Right lobe of liver (tissue), 6 donors: Measurements from ENCODE around the gene LCOR. TPM values are rescaled to one million over a fixed set of nuclear protein-coding genes. Genes with fewer than 3 reads are reported as not detected.

Source experiments
- ATAC-seq, 4 donors: fragments of 200-7000 bp; cut with Tn5 transposase; one replicate each; pipeline ENCODE4 v1.9.1; 2020; ENCODE audit warnings: mild to moderate bottlenecking in 4 of 4, moderate library complexity in 4 of 4
- DNase-seq, 3 donors: peaks; one replicate each; pipeline ENCODE4 v3.0.0-alpha.2; 2020
- H3K27ac ChIP-seq, 3 donors: fragments of 200-600 bp; one replicate each; pipeline ENCODE4 v1.8.0; 2022
- H3K27me3 ChIP-seq, 2 donors: fragments of 200-600 bp; one replicate each; pipeline ENCODE4 v1.8.0; 2022
- H3K36me3 ChIP-seq, 4 donors: fragments of 200-600 bp; sonication (generic) in 1 of 4; one replicate each; pipeline versions ENCODE4 v1.5.1 to v1.8.0; 2017 to 2022; ENCODE audit warnings: control low read depth in 1 of 4
- H3K4me1 ChIP-seq, 4 donors: fragments of 200-600 bp; sonication (generic) in 1 of 4; one replicate each; pipeline versions ENCODE4 v1.5.1 to v1.8.0; 2017 to 2022; ENCODE audit warnings: control low read depth in 1 of 4
- H3K4me3 ChIP-seq, 3 donors: fragments of 200-600 bp; one replicate each; pipeline ENCODE4 v1.8.0; 2022
- H3K9me3 ChIP-seq, 4 donors: fragments of 200-600 bp; sonication (generic) in 1 of 4; one replicate each; pipeline versions ENCODE4 v1.5.1 to v1.8.0; 2017 to 2022; ENCODE audit warnings: control low read depth in 1 of 4
- POLR2A ChIP-seq: fragments of 450-650 bp; IDR thresholded peaks from one replicate; pipeline ENCODE4 v1.6.1; 2017; ENCODE audit warnings: antibody characterized with exemption, mild to moderate bottlenecking
- WGBS: methylation state at CpG from one replicate; pipeline ENCODE4 v1.1.6; 2018; ENCODE audit warnings: low coverage, low lambda C conversion rate; ENCODE audit not compliant: insufficient coverage; ENCODE audit errors: missing lambda C conversion rate; 5-methylcytosine and 5-hydroxymethylcytosine counted together
- intact Hi-C, 2 donors: fragments of 100-400 bp; cut with DNase I; formaldehyde crosslinking; loops; one replicate each; pipeline versions ENCODE4 v1.11.2 to v1.14.1; 2022
- total RNA-seq, 6 experiments: library from RNA; depleted of rRNA in 2 of 6; stranded (reverse); fragments of >200 nt in 2 of 6; fragmentation: NEBNext Ultra II Directional in 3 of 6; extraction: Animal tissue kit (Norgen Biotek cat#: 25700) in 3 of 6; gene quantifications; one replicate each; pipeline versions ENCODE4 v1.1.0 to v1.2.4, GENCODE V29; 2016 to 2023
- TF ChIP-seq, protein P1 (sequence below), 4 donors: fragments of 200-600 bp in 3 of 4; fragments of 450-650 bp in 1 of 4; IDR thresholded peaks; one replicate each; pipeline versions ENCODE4 v1.5.1 to v1.8.0; 2016 to 2022; ENCODE audit warnings: antibody characterized with exemption in 4 of 4, mild to moderate bottlenecking in 2 of 4
- donor health status: DM: no; HTN: yes; CAD: no.
- donor health status: DM: no; HTN: no; CAD: no.
- donor health status: DM: no; HTN: no; CAD: no.
- donor health status: DM: no; HTN: yes; CAD: no.
- donor health status: DM: no; HTN: yes; CAD: no.

Gene LCOR
- total RNA-seq, 6 experiments from 2014 or later: 8.6 to 16.3 (median 12.9) TPM

DNA sequence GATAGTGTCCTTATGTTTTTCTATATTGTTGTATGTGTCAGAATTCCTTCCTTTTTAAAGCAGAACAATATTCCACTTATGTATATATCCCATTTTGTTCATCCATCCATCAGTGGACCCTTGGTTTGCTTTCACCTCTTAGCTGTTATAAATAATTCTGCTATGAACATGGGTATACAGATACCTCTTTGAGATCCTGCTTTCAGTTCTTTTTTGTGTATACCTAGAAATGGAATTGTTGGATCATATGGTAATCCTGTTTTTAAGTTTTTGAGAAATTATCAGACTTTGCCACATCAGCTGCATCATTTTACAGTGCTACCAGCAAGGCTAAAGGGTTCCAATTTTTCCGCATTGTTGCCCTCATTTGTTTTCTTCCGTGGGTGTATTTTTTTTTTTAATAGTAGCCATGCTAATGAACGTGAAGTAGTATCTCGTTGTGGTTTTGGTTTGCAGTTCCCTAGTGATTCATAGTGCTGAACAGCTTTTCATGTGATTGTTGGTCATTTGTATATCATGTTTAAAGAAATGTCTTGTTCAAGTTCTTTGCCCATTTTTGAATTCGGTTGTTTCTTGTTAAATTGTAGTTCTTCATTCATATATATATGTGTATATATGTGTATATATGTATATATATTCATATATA is 87.8 kb downstream of the LCOR start:
- Histone ChIP-seq H3K9me3 (no peaks in the 10 kb centered on the region), H3K27ac (no peak overlapping the region), H3K4me3 (no peak overlapping the region), H3K4me1 (peaks cover 0 to 4% (median 0%) of the 10 kb centered on the region in 4 donors), H3K36me3 (no peaks in the 10 kb centered on the region), H3K27me3 (no peaks in the 10 kb centered on the region)
- ATAC-seq (no peak), DNase-seq (no peak)
- intact Hi-C loops: no loop called here
- no peak for TF ChIP-seq POLR2A
- TF ChIP-seq, protein P1, sequence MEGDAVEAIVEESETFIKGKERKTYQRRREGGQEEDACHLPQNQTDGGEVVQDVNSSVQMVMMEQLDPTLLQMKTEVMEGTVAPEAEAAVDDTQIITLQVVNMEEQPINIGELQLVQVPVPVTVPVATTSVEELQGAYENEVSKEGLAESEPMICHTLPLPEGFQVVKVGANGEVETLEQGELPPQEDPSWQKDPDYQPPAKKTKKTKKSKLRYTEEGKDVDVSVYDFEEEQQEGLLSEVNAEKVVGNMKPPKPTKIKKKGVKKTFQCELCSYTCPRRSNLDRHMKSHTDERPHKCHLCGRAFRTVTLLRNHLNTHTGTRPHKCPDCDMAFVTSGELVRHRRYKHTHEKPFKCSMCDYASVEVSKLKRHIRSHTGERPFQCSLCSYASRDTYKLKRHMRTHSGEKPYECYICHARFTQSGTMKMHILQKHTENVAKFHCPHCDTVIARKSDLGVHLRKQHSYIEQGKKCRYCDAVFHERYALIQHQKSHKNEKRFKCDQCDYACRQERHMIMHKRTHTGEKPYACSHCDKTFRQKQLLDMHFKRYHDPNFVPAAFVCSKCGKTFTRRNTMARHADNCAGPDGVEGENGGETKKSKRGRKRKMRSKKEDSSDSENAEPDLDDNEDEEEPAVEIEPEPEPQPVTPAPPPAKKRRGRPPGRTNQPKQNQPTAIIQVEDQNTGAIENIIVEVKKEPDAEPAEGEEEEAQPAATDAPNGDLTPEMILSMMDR (IDR thresholded peaks at IDR 0.05): no peak
- WGBS: 73% methylated on average over 5 of the region's 5 CpGs

DNA sequence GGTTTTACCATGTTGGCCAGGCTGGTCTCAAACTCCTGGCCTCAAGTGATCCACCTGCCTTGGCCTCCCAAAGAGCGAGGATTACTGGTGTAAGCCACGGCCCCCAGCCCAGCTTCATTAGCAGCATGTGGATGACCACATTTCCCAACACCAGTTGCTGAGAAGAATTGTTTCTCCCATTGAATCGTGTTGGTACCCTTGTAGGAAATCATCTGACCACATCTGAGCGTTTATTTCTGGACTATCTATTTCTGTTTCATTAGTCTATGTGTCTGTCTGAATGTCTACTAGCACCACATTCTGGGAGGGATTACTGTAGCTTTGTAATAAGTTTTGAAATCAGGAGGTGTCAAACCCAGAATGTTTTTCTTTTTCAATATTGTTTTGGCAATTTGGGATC is 89.6 kb downstream of the LCOR start:
- ATAC-seq (no peak), DNase-seq (no peak)
- Histone ChIP-seq H3K4me3 (no peak overlapping the region), H3K4me1 (peaks cover 0 to 4% (median 0%) of the 10 kb centered on the region in 4 donors), H3K27me3 (no peaks in the 10 kb centered on the region), H3K36me3 (no peaks in the 10 kb centered on the region), H3K27ac (no peak overlapping the region), H3K9me3 (no peaks in the 10 kb centered on the region)
- intact Hi-C loops: no loop called here
- TF ChIP-seq, protein P1 (IDR thresholded peaks at IDR 0.05): no peak
- no peak for TF ChIP-seq POLR2A
- WGBS: 88% methylated on average over 4 of the region's 4 CpGs

DNA sequence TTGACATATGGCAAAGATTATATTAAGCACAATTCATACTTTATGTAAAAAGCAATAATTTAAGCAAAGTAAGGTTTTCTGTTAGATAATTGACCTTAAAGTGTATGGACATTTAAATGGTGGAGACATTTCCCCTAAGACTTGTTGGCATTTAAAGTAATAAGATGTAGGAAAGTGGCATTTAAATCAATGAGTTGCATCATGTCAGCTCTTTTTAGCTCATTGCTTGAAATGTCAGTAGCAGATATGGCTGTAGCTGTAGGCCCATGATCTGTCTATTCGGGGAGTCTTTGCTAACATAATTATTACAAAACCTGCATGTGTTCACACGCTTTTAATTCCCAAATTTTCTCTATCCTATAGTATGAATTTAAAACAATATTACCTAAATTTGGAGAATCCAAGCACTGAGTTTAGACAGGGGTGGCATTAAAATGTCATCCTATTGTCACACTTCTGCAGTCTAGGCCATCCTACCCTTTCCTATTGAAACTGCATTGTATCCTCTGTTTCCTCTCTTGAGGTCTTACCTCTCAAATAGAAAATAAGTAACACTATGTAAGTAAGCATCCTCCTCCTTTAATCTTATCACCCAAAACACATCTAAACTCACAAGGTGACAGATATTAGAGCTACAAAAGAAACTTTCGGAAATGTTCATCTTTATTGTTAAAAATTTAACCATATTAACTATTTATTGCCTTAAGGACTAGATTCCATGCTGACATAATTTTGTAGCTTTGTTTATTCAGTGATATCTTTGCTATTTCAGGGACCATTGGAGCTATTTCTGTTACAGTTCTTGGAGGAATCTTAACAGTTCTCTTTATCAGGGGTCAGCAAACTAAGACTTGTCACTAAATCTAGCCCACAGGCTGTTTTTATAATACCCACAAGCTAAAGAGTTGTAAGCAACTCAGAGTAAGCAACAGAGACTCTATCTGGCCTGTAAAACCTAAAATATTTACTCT is 91.2 kb downstream of the LCOR start:
- WGBS: 93% methylated on average over 3 of the region's 3 CpGs
- Histone ChIP-seq H3K36me3 (no peaks in the 10 kb centered on the region), H3K9me3 (no peaks in the 10 kb centered on the region), H3K4me1 (no peaks in the 10 kb centered on the region), H3K4me3 (no peak overlapping the region), H3K27ac (no peak overlapping the region), H3K27me3 (no peaks in the 10 kb centered on the region)
- intact Hi-C loops: no loop called here
- ATAC-seq (no peak), DNase-seq (no peak)
- no peak for TF ChIP-seq POLR2A
- TF ChIP-seq, protein P1 (IDR thresholded peaks at IDR 0.05): no peak

DNA sequence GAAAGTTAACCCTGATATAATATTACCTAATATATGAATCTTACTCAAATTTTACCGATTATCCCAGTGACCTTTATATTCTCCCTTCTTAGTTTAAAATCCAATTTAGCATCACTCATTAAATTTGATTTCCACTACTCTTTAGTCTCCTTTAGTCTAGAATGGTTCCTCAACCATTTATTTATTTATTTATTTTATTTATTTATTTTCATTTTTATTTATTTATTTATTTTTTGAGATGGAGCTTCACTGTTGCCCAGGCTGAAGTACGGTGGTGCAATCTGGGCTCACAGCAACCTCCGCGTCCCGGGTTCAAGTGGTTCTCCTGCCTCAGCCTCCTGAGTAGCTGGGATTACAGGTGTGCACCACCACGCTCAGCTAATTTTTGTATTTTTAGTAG is 92.8 kb downstream of the LCOR start:
- H3K4me3 ChIP-seq: no peak overlapping the region
- no peak for TF ChIP-seq POLR2A
- DNase-seq: no peak

DNA sequence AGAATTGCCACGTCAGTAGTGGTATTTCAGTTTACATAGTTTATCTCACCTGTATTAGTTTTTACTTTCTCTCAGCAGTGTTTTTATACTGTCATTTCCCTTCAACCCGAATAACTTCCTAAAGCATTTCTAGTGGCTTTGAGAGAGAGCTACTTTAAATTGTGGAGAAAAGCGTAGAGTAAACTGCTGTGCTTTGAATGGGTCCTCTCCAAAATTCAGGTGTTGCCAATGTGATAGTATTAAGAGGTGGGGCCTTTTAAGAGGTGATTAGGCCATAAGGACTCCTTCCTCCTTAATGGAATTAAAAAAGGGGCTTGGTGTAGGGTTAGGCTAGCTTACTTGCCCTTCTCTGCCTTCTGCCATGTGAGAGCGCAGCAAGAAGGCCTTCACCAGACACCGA is 98.4 kb downstream of the LCOR start:
- Histone ChIP-seq H3K4me3 (no peak overlapping the region), H3K9me3 (no peaks in the 10 kb centered on the region), H3K36me3 (no peaks in the 10 kb centered on the region), H3K4me1 (no peaks in the 10 kb centered on the region), H3K27me3 (no peaks in the 10 kb centered on the region), H3K27ac (no peak overlapping the region)
- ATAC-seq: no peak
- intact Hi-C loops: no loop called here
- 90% methylated on average over 5 of the region's 5 CpGs for whole genome bisulfite sequencing
- DNase-seq: no peak
- TF ChIP-seq, protein P1 (IDR thresholded peaks at IDR 0.05): no peak
- no peak for TF ChIP-seq POLR2A

More for the DNA sequence above, 92.8 kb downstream of the LCOR start:
- Histone ChIP-seq H3K27ac (no peak overlapping the region), H3K27me3 (no peaks in the 10 kb centered on the region), H3K9me3 (no peaks in the 10 kb centered on the region), H3K4me1 (no peaks in the 10 kb centered on the region), H3K36me3 (no peaks in the 10 kb centered on the region)
- no peak for ATAC-seq
- WGBS: 99% methylated on average over 4 of the region's 6 CpGs
- intact Hi-C loops: no loop called here
